GM18909 (cell line): ENCODE results near the gene SULT1A4.
"Not testable (repeated sequence)": the region's sequence is repeated elsewhere in the genome, so short reads cannot be mapped to it uniquely, and the experiment has no call there.

Experiments used
- ATAC-seq: cut with Tn5 transposase; IDR thresholded peaks from one replicate; pipeline ENCODE4 v1.9.1; 2021; ENCODE audit warnings: mild to moderate bottlenecking; ENCODE audit not compliant: unreplicated experiment, poor library complexity

Gene SULT1A4

GRCh38 chr16:29459706-29460646 is at the start of gene SULT1A4:
SULT1A4 (plus strand) TSS chr16:29459913; CDS start chr16:29461386, 1,473 bp downstream.
- not testable (repeated sequence) for ATAC-seq

GRCh38 chr16:29423587-29423986 is 36.1 kb upstream of the SULT1A4 start:
- ATAC-seq: not testable (repeated sequence)

DNA sequence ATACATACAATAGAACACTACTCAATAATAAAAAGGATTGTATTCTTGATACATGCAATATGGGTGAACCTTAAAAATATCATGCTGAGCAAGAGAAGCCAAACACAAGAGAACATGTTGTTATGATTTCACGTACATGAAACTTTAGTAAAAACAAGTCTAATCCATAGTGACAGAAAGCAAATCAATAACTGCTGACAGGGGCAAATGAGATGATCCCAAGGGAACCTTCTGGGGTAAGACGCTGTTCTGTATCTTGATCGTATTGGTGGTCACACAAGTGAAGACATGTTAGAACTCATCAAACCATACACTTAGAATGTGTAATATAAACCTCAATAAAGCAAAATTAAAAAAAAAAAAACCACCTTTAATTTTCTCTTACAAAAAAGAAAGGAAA is 34.3 kb upstream of the SULT1A4 start:
- ATAC-seq: not testable (repeated sequence)

GRCh38 chr16:29453754-29454153 is 6.0 kb upstream of the SULT1A4 start:
- not testable (repeated sequence) for ATAC-seq

- ATAC-seq: peak; percentile 90
Observed at GRCh38 chr16:29454269-29454668, 5.4 kb upstream of the SULT1A4 start, which contains the start of the genes BOLA2 and SLX1B. BOLA2 (minus strand) TSS chr16:29454351; CDS start chr16:29454253, 98 bp downstream. SLX1B (plus strand) TSS chr16:29454533.

- ATAC-seq: peak; percentile 60
Observed at GRCh38 chr16:29454828-29455227, 4.9 kb upstream of the SULT1A4 start.

- ATAC-seq: not testable (repeated sequence)
Observed at GRCh38 chr16:29457660-29458059, 2.1 kb upstream of the SULT1A4 start.

DNA sequence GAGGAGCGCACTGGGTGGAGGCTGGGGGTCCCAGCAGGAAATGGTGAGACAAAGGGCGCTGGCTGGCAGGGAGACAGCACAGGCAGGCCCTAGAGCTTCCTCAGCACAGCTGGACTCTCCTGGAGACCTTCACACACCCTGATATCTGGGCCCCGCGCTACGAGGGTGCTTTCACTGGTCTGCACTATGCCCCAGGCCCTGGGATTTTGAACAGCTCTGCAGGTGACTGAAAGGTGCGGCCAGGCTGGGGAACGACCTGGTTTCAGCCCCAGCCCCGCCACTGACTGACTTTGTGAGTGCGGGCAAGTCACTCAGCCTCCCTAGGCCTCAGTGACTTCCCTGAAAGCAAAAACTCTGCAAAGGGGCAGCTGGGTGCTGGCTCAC is 926 bp downstream of the SULT1A4 start:
- ATAC-seq: not testable (repeated sequence)

- not testable (repeated sequence) for ATAC-seq
Observed at GRCh38 chr16:29465985-29466824, 6.5 kb downstream of the SULT1A4 start.

GRCh38 chr16:29466904-29467303 is 7.2 kb downstream of the SULT1A4 start:
- ATAC-seq: not testable (repeated sequence)

DNA sequence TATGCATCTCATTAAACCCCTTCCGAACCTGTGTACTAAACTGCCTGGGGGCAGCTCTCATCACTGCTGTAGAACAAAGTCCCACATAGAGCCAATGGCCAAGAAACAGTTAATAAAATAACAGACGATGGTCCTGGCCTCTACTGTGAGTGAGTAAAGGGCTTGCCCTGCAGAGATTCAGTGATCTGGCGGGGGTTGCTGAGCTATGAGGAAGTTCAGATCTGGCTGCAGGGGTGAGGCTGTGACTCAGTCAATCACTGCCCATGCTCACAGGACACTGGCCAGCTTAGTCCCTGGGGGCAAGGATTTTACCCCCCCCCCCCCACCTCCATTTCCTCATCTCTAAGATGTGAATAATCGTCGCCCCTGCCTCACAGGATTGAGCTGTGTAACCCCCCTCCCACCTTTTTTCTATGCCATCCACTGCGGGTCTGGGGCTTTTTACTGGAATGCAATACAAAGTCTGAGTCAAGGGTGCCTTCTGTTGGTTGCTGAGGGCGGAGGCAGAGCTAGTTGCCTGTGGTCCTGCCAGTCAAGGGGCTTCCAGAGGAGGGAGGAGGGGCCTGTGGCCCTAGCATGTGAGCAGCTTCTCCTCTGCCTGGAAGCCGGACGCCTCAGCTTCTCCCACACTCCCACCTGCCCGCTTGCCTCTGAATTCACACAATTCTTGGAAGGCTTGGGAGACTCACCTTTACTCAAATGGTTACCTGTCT is 8.1 kb downstream of the SULT1A4 start:
- not testable (repeated sequence) for ATAC-seq

DNA sequence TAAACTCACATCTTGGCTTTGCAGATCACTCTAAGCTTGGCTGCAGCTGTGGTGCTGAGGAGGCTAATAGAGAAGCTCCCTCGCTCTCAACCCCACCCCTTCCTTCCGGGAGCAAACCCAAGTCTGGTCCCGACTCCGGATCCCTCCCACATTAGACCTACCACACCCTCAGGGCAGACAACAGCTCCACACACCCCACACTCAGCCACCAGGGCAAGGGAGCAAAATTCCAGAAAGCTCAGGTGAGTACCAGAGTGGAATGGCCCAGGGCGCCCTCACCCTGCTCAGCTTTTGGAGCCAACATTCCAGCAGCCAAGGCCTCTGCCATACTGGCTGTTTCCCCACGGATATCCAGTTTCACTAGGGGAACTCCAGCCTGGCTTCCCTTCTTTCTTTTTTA is 9.9 kb downstream of the SULT1A4 start:
- not testable (repeated sequence) for ATAC-seq

DNA sequence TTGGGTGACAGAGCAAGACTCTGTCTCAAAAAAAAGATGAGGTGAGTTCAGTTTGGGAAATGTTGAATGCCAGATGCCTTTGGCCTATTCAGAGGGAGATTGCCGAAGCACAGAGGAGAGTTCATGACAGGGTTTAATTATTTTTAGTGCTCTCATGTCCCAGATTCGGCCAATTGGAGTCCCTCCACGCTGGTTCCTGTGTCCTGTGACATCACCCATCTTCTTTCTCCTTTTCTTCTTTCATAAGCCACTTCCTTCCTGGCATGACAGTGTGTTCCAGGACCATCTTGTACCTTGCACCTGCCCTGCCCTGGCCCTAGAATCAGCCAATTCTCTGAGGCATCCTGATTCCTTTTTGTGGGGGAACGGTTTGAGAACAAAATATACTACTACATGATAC is 12.4 kb downstream of the SULT1A4 start:
- not testable (repeated sequence) for ATAC-seq

DNA sequence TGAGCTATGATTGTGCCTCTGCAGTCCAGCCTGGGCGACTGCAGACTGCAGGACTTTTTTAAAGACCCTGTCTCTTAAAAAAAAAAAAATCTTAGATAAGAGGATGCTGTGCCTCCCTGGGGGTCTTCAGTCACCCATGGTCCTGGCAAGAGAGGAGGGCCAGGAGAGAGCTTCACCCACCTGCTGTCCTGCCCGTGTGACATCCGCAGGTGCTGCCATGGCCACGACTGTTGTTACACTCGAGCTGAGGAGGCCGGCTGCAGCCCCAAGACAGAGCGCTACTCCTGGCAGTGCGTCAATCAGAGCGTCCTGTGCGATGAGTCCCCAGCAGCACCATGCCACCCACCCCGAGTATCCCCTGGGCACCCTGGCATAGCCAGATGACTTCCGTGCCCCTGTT is 22.6 kb downstream of the SULT1A4 start:
- ATAC-seq: not testable (repeated sequence)

DNA sequence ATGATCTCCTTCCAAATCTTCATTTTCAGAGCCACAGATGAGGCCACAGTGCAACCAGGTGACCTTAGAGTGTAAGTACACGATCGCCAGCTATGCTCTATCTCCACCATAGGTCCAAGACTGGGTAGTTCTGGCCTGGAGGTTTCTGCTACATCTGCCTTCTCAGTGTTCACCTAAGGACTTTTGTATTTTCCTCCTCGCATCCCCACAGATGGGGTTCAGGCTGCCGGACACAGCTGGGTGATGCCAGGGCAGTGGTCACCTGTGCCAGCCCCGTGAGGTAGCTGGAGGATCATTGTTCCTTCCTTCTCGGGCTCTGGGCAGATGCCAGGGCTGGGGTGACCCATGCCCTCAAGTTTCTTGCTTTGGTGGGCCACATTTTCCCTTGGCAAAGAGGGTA is 46.6 kb downstream of the SULT1A4 start, which contains the start of gene NPIPB12:
Gene NPIPB12, minus strand, starts transcription at position 101 of the 400 bp plus-strand sequence.
- not testable (repeated sequence) for ATAC-seq
